HG02571 (cell line): ENCODE measurements around the gene DET1.
"Not testable (repeated sequence)": the region's sequence is repeated elsewhere in the genome, so short reads cannot be mapped to it uniquely, and the experiment has no call there.

Experiments
- ATAC-seq: cut with Tn5 transposase; IDR thresholded peaks from one replicate; pipeline ENCODE4 v1.9.1; 2021; ENCODE audit warnings: mild to moderate bottlenecking, moderate library complexity; ENCODE audit not compliant: unreplicated experiment

Gene DET1

GRCh38 chr15:88541111-88541510 is 5.4 kb downstream of the DET1 start:
- not testable (repeated sequence) for ATAC-seq

GRCh38 chr15:88540350-88540749 is 6.1 kb downstream of the DET1 start:
- not testable (repeated sequence) for ATAC-seq

GRCh38 chr15:88539441-88539840 is 7.0 kb downstream of the DET1 start:
- ATAC-seq = no peak

GRCh38 chr15:88538972-88539371 is 7.5 kb downstream of the DET1 start:
- no peak for ATAC-seq

GRCh38 chr15:88537591-88538317 is 8.7 kb downstream of the DET1 start:
- ATAC-seq = no peak

- no peak for ATAC-seq
Observed at GRCh38 chr15:88535607-88536313, 10.7 kb downstream of the DET1 start.

GRCh38 chr15:88535100-88535499 is 11.4 kb downstream of the DET1 start:
- no peak for ATAC-seq

- no peak for ATAC-seq
Observed at GRCh38 chr15:88533376-88533775, 13.1 kb downstream of the DET1 start.

GRCh38 chr15:88529021-88529630 is 17.4 kb downstream of the DET1 start:
- ATAC-seq = no peak

- ATAC-seq = no peak
Observed at GRCh38 chr15:88526247-88526879, 20.1 kb downstream of the DET1 start.

GRCh38 chr15:88525418-88525817 is 21.1 kb downstream of the DET1 start:
- ATAC-seq = no peak

GRCh38 chr15:88524094-88524493 is 22.4 kb downstream of the DET1 start:
- not testable (repeated sequence) for ATAC-seq

GRCh38 chr15:88518903-88519302 is 27.6 kb downstream of the DET1 start:
- no peak for ATAC-seq

GRCh38 chr15:88513195-88513594 is 33.3 kb downstream of the DET1 start:
- no peak for ATAC-seq

- ATAC-seq = no peak
Observed at GRCh38 chr15:88512601-88513000, 33.9 kb downstream of the DET1 start.

GRCh38 chr15:88512078-88512477 is 34.4 kb downstream of the DET1 start:
- no peak for ATAC-seq

GRCh38 chr15:88511161-88511560 is 35.3 kb downstream of the DET1 start:
- ATAC-seq = no peak

GRCh38 chr15:88509964-88510363 is 36.5 kb downstream of the DET1 start:
- ATAC-seq = no peak

- ATAC-seq = no peak
Observed at GRCh38 chr15:88509321-88509720, 37.2 kb downstream of the DET1 start.

GRCh38 chr15:88506628-88507027 is 39.9 kb downstream of the DET1 start:
- no peak for ATAC-seq

GRCh38 chr15:88505721-88506120 is 40.8 kb downstream of the DET1 start:
- ATAC-seq = no peak

- ATAC-seq = no peak
Observed at GRCh38 chr15:88504445-88504844, 42.0 kb downstream of the DET1 start.
